Right atrium auricular region (tissue), 2 donors: ENCODE results near the gene CEP104. TPM values are rescaled to one million over a fixed set of nuclear protein-coding genes. Genes with fewer than 3 reads are reported as not detected.

Experiments used
- DNase-seq: peaks from one replicate; pipeline ENCODE4 v3.0.0-alpha.2; 2019; ENCODE audit warnings: low spot score
- H3K27ac ChIP-seq, 2 donors: fragments of 200-600 bp; sonication (generic); 1 replicate in 1 of 2; 2 replicates in 1 of 2; pipeline ENCODE4 v1.5.1; 2016 to 2019
- H3K27me3 ChIP-seq, 2 donors: fragments of 200-600 bp; sonication (generic); one replicate each; pipeline versions ENCODE4 v1.5.1 to v1.6.0; 2017 to 2019
- H3K36me3 ChIP-seq: fragments of 200-600 bp; sonication (generic); one replicate; pipeline ENCODE4 v1.5.1; 2016
- H3K4me1 ChIP-seq, 2 donors: fragments of 200-600 bp; sonication (generic); one replicate each; pipeline versions ENCODE4 v1.5.1 to v1.6.0; 2017 to 2019
- H3K4me3 ChIP-seq, 2 donors: fragments of 200-600 bp; sonication (generic); 1 replicate in 1 of 2; 2 replicates in 1 of 2; pipeline ENCODE4 v1.5.1; 2017 to 2019; ENCODE audit warnings: mild to moderate bottlenecking in 1 of 2, moderate library complexity in 1 of 2
- H3K9me3 ChIP-seq, 2 donors: fragments of 200-600 bp; sonication (generic); one replicate each; pipeline ENCODE4 v1.5.1; 2019
- total RNA-seq, 2 donors: library from RNA; depleted of rRNA; stranded (reverse); fragments of >200 nt; gene quantifications; one replicate each; pipeline ENCODE4 v1.1.0, GENCODE V29; 2016
- TF ChIP-seq, protein P1 (sequence below), 2 donors: fragments of 200-600 bp; sonication (generic); IDR thresholded peaks; one replicate each; pipeline ENCODE4 v1.5.1; 2019; ENCODE audit warnings: antibody characterized with exemption in 2 of 2

Gene CEP104
- total RNA-seq, 2 donors from 2014 or later, result 21.7 to 25.9 TPM

- TF ChIP-seq, protein P1, sequence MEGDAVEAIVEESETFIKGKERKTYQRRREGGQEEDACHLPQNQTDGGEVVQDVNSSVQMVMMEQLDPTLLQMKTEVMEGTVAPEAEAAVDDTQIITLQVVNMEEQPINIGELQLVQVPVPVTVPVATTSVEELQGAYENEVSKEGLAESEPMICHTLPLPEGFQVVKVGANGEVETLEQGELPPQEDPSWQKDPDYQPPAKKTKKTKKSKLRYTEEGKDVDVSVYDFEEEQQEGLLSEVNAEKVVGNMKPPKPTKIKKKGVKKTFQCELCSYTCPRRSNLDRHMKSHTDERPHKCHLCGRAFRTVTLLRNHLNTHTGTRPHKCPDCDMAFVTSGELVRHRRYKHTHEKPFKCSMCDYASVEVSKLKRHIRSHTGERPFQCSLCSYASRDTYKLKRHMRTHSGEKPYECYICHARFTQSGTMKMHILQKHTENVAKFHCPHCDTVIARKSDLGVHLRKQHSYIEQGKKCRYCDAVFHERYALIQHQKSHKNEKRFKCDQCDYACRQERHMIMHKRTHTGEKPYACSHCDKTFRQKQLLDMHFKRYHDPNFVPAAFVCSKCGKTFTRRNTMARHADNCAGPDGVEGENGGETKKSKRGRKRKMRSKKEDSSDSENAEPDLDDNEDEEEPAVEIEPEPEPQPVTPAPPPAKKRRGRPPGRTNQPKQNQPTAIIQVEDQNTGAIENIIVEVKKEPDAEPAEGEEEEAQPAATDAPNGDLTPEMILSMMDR (IDR thresholded peaks at IDR 0.05), result no peak
- H3K36me3 ChIP-seq, result peaks cover 55% of the 10 kb centered on the region
Measured at GRCh38 chr1:3841491-3841890, 15.5 kb downstream of the CEP104 start.

DNA sequence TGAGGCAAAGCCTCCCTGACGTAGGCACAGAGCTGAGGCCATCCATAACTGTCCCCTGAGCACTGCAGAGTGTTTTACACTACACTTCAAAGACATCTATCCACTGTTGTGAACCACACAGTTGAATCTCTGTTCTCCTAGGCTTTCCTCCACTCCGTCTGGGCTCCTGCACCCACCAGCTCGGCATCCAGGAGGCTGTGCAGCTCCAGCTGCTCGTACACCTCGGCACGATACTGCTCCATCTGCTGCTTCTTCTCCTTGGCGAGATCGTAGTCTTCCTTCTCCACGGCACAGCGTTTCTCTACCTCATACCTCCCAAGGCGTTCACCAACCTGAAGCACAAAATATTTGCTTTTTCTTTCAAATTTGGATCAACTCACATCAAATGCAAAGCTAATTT, 18.2 kb downstream of the CEP104 start:
- Histone ChIP-seq H3K9me3 (peaks cover 7 to 10% of the 10 kb centered on the region in 2 donors), H3K36me3 (peaks cover 56% of the 10 kb centered on the region), H3K27ac (no peak overlapping the region), H3K4me1 (no peaks in the 10 kb centered on the region), H3K4me3 (no peak overlapping the region), H3K27me3 (no peaks in the 10 kb centered on the region)
- DNase-seq, result no peak
- TF ChIP-seq, protein P1 (IDR thresholded peaks at IDR 0.05), result no peak

More at GRCh38 chr1:3841491-3841890, 15.5 kb downstream of the CEP104 start:
- H3K4me3 ChIP-seq, result no peak overlapping the region
- H3K27ac ChIP-seq, result no peak overlapping the region
- no peak for DNase-seq
- no peaks in the 10 kb centered on the region for H3K27me3 ChIP-seq
- H3K4me1 ChIP-seq, result no peaks in the 10 kb centered on the region
- peaks cover 7 to 10% of the 10 kb centered on the region in 2 donors for H3K9me3 ChIP-seq

DNA sequence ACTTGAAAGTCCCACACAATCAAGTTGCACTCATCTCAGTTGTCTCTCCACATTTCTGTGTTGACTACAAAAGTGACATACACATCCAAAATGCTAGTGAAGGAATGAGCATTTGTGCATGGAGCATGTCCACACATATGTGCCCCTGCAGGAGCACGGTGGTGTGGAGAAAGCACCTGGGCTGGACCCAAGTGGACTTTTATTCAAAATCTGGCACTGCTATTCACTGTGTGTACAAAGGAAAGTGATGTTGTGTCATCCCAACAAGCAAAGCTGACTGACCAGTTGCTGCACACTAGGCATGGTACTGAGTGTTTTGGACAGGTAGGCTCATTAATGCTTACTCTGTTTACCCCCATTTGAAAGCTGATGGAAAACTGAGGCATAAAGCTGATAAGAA, 19.3 kb downstream of the CEP104 start:
- TF ChIP-seq, protein P1 (IDR thresholded peaks at IDR 0.05), result no peak

GRCh38 chr1:3837200-3837599, 19.8 kb downstream of the CEP104 start:
- no peaks in the 10 kb centered on the region for H3K4me1 ChIP-seq

More for the DNA sequence above, 19.3 kb downstream of the CEP104 start:
- H3K4me1 ChIP-seq, result no peaks in the 10 kb centered on the region
- peaks cover 7 to 10% of the 10 kb centered on the region in 2 donors for H3K9me3 ChIP-seq
- peaks cover 53% of the 10 kb centered on the region for H3K36me3 ChIP-seq
- no peaks in the 10 kb centered on the region for H3K27me3 ChIP-seq
- no peak overlapping the region for H3K27ac ChIP-seq
- no peak overlapping the region for H3K4me3 ChIP-seq
- no peak for DNase-seq

GRCh38 chr1:3836421-3836820, 20.6 kb downstream of the CEP104 start:
- TF ChIP-seq, protein P1 (IDR thresholded peaks at IDR 0.05), result no peak
- Histone ChIP-seq H3K4me1 (no peaks in the 10 kb centered on the region), H3K36me3 (peaks cover 48% of the 10 kb centered on the region), H3K4me3 (no peak overlapping the region), H3K9me3 (peaks cover 7 to 10% of the 10 kb centered on the region in 2 donors), H3K27me3 (no peaks in the 10 kb centered on the region), H3K27ac (no peak overlapping the region)
- DNase-seq, result no peak

More at GRCh38 chr1:3837200-3837599, 19.8 kb downstream of the CEP104 start:
- Histone ChIP-seq H3K4me3 (no peak overlapping the region), H3K9me3 (peaks cover 7 to 10% of the 10 kb centered on the region in 2 donors), H3K27ac (no peak overlapping the region), H3K36me3 (peaks cover 48% of the 10 kb centered on the region), H3K27me3 (no peaks in the 10 kb centered on the region)
- no peak for DNase-seq
- TF ChIP-seq, protein P1 (IDR thresholded peaks at IDR 0.05), result no peak

GRCh38 chr1:3834701-3835100, 22.3 kb downstream of the CEP104 start:
- Histone ChIP-seq H3K4me1 (no peaks in the 10 kb centered on the region), H3K27me3 (no peaks in the 10 kb centered on the region), H3K9me3 (peaks cover 7 to 10% of the 10 kb centered on the region in 2 donors), H3K27ac (no peak overlapping the region), H3K4me3 (no peak overlapping the region), H3K36me3 (peaks cover 60% of the 10 kb centered on the region)
- TF ChIP-seq, protein P1 (IDR thresholded peaks at IDR 0.05), result no peak
- no peak for DNase-seq
